Esophagus muscularis mucosa (tissue), 3 donors: ENCODE results near the gene RAB17.

Source experiments
- POLR2A ChIP-seq: fragments of 450-650 bp; IDR thresholded peaks from one replicate; pipeline ENCODE4 v1.6.1; 2017; ENCODE audit warnings: antibody characterized with exemption, moderate library complexity, mild to moderate bottlenecking, low read depth
- POLR2AphosphoS5 ChIP-seq, 2 donors: sonication (generic); formaldehyde crosslinking; IDR thresholded peaks; one replicate each; pipeline ENCODE4 v1.6.1; 2017; ENCODE audit warnings: antibody characterized with exemption in 2 of 2
- TF ChIP-seq, protein P1 (sequence below), 3 experiments: fragments of 200-600 bp in 2 of 3; fragments of 450-650 bp in 1 of 3; sonication (generic) in 2 of 3; IDR thresholded peaks; one replicate each; pipeline ENCODE4 v1.5.1; 2017 to 2019; ENCODE audit warnings: antibody characterized with exemption in 3 of 3, mild to moderate bottlenecking in 2 of 3, moderate library complexity in 1 of 3

DNA sequence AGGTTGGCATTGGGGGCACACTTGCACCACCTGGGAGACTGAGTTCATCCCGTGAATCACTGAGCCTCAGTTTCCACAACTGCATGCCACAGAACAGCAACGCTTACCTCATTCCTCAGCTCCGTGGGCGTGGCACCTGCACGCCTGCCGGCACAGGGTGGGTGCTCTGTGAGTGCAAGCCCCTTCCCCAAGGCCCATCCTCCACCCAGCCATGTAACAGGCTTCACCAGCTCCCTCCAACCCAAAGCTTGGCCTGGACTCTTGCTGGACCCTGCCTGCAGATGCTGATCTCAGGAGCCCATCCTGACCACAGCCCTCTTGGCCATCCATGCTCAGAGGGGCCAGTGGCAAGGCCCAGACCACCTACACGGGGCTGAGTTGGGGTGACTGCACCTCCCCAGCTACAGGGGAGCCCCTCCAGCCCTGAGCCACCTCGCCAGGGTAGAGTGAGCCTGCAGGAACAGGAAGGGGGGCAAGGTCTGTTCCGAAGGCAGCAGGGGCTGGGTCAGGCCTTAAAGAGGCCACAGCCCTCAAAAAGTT lies 22.3 kb downstream of the RAB17 start:
- TF ChIP-seq POLR2A (no peak), POLR2AphosphoS5 (IDR thresholded peaks at IDR 0.05) (no peak)
- TF ChIP-seq, protein P1, sequence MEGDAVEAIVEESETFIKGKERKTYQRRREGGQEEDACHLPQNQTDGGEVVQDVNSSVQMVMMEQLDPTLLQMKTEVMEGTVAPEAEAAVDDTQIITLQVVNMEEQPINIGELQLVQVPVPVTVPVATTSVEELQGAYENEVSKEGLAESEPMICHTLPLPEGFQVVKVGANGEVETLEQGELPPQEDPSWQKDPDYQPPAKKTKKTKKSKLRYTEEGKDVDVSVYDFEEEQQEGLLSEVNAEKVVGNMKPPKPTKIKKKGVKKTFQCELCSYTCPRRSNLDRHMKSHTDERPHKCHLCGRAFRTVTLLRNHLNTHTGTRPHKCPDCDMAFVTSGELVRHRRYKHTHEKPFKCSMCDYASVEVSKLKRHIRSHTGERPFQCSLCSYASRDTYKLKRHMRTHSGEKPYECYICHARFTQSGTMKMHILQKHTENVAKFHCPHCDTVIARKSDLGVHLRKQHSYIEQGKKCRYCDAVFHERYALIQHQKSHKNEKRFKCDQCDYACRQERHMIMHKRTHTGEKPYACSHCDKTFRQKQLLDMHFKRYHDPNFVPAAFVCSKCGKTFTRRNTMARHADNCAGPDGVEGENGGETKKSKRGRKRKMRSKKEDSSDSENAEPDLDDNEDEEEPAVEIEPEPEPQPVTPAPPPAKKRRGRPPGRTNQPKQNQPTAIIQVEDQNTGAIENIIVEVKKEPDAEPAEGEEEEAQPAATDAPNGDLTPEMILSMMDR (IDR thresholded peaks at IDR 0.05), result no peak
